Pons (tissue), 1 donor: ENCODE results near the gene FAM111A.
A peak's percentile ranks its signal among the peaks of the same experiment; 100 is the strongest.

Experiments used
- DNase-seq: peaks from one replicate; pipeline ENCODE4 v3.0.0-alpha.2; 2016; ENCODE audit warnings: low spot score

FAM111A gene

DNA sequence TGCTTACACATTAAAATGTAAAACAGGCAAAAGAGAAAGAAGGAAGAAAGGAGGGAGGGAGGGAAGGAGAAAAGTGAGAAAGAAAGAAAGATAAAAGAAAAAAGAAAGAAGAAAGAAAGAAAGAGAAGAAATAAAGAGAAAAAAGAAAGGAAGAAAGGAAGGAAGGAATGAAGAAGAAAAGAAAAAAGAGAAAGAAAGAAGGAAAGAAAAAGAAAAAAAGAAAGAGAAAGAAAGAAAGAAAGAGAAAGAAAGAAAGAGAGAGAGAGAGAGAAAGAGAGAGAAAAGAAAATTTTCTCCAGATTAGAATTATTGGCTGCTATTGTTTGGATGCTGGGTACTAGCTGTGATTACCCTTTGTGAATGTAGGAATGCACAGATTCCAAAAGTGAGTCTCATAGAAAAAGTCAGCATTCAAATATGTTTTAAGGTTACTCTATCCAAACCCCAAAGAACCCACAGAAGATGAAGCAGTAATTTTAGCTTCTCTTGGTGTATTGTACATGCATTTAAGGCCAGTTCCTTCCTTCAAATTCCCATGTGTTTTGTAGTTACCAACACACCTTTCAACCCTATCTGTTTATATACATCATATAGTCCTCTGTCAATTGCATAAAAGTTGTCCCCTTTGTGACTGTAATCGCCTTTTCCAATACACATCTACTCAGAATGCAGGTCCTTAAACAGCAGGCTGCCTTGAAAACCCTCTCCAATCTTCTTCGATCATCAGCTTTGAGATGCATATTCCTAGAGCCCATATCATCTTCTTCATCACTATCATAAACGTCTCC is 789 bp upstream of the FAM111A start:
- no peak for DNase-seq

DNA sequence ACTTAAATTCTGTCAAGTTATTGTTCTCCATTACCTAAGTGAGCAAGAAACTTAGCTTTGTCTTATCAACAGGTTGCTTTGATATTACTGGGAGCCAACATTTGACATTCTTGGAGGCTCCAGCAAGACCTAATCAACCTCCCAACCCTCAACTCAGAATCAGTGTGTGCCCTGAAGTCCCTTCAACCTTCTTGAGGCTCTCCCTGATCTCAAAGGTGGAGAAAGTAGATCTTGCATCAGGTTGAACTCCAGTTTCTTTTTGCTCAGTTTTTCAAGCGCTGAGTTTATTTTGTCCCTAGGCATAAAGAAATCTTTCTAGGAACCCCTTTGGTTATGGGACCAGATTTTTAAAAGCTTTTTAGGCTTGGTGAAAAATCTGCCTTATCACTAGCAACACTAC is 1.4 kb downstream of the FAM111A start:
- DNase-seq = peak; percentile 35

DNA sequence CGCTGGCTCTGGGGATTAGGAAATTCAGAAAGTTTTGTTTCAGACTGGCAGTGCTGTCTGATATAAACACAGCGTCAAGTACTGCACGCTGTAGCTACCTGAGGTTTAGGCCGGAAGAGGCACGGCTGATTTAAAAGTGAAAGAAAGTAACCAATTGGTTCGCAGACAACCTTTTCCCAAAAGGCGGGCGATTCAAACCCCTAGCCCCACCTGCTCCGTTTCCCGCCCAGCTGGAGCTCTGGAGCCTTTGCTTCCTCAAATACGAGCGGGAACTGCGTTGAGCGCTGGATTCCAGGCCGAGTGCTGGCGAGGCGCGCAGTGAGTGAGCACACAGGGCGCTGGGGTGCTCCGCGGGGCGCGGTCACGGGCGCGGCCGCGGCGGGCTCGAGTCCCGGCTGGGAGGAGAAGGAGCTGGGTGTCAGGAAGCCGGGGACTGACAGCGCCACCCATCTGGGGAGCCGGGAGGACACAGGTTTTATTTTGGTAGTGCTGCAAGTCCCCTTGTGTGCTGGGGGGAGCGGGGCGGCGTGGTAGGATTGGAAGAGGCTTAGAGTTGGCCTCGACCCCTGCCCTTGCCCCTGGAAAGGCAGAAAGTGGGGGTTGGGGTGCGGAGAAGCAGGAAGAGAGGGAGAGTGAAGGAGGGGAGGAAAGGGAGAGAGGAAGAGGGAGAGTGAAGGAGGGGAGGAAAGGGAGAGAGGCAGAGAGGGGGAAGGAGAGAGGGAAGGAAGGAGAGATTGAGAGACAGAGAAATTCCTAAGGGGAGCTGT is 2.1 kb downstream of the FAM111A start:
- peak; percentile 77 for DNase-seq

DNA sequence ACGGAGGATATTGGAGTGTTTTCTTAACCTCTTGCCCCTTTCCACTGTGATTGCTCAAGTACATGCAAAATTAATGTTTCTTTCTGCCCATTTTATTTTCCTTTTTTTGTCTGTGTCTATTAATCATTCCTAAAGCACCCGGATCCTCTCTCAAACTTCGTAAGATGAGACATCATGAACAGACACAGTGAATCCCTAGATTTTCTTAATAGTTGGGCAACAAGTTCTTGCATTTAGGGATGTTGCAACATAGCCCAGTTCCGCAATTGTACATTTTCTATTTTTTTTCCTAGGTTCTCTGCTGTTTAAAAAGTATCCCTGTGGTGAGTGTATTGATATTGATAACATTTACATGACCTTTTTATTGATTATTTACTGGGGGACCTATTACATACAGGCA is 2.9 kb downstream of the FAM111A start:
- peak; percentile 48 for DNase-seq

DNA sequence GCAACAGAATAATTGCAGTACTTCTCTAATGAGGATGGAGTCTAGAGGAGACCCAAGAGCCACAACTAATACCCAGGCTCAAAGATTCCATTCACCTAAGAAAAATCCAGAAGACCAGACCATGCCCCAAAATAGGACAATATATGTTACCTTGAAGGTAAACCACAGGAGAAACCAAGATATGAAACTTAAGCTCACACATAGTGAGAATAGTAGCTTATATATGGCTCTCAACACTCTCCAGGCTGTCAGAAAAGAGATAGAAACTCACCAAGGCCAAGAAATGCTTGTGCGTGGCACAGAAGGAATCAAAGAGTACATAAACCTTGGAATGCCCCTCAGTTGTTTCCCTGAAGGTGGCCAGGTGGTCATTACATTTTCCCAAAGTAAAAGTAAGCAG is 9.1 kb downstream of the FAM111A start:
- no peak for DNase-seq

DNA sequence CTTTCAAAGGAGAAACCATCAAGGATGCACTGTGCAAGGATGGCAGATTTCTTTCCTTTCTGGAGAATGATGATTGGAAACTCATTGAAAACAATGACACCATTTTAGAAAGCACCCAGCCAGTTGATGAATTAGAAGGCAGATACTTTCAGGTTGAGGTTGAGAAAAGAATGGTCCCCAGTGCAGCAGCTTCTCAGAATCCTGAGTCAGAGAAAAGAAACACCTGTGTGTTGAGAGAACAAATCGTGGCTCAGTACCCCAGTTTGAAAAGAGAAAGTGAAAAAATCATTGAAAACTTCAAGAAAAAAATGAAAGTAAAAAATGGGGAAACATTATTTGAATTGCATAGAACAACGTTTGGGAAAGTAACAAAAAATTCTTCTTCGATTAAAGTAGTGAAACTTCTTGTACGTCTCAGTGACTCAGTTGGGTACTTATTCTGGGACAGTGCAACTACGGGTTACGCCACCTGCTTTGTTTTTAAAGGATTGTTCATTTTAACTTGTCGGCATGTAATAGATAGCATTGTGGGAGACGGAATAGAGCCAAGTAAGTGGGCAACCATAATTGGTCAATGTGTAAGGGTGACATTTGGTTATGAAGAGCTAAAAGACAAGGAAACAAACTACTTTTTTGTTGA is 9.8 kb downstream of the FAM111A start:
- no peak for DNase-seq

DNA sequence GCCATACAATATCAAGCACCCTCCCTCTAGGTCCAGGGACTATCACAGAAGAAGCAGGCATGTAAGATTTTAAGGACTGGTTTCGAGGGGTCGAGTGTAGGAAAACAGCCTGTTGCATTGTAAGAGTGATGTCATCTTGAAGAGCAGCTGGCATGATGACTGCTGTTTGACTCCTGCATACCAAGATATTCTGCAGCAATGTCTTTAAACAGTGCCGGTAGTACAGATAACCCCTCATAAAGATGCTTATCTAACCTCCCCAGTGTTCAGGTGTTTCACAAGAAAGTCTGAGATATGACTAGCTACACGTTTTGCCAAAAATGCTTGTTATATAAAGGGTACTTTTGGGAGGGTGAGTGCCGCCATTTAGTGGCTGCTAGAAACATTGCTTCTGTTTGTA is 12.0 kb downstream of the FAM111A start:
- no peak for DNase-seq

DNA sequence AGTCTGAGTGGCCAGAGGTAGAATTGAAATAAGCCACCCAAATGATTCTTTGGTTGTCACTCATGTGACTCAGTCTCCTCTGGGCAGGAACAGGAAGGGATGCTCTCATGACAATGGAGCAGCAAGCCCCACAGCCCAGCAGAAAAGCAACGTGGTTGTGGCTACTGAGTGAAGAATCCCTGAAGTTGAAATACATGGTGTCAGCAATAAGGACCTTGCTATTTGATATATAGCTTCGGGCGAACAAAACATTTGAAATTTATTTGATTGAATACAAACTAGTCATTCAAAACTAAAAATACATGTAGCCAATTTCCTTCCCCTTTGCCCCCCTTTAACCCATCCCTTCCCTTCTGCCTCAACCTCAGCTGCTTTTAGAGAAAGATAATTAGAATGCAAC is 14.8 kb downstream of the FAM111A start:
- no peak for DNase-seq

DNA sequence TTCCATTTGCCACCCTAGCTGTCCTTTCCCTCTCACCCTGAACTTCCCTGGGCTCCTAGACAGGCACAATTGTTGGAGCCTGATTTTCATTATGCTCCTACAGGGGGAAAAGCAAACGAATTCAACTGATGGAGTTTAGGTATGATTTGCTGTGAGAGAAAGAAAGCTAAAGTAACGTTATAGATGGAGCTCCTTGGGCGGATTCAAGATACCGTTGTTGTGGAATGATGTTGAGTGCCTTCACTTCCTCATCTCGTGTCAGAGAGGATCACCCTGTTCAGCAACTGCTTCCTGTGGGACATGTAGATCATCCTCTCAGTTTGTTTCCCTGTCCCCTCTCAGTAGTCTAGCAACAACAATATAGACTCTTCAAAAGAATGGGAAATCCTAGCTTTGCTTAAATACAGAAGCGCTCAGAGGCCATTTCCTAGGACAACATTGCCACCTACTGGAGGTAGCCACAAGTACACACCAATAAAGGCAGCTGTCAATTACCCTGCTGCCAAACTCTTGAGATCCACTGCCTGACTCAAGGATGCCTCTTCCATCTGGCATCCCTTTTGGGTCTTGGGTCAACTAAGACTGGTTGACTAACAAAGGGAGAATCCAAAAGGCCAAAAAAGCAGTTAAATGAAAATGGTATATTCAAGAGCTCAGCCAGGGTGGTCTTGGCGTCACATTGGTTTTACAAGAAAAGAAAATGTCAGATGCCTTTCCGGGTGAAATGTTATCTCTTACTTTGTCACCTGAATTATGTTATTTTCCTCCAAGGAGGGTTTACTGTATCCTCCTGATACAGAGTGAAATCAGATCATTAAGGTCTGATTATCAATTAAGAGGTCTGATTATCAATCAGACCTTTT is 15.8 kb downstream of the FAM111A start:
- DNase-seq = peak; percentile 85

DNA sequence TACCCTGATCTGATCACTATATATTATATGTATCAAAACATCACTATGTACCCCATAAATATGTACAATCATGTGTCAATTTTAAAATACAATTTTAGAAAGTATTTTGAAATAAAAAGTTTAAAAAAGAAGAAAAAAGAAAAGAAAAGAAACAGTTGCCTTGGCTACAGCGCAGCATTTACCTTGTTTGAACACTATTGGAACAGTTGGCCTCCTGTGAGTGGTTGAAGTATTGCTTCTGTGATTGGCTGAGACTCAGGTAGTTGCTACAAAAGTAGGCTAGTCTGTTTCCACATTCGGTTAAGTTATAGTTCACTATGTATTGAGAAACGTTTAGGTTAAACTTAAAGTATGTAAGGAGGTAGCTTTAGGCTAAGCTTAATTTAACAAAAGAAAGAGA is 21.4 kb downstream of the FAM111A start:
- no peak for DNase-seq

DNA sequence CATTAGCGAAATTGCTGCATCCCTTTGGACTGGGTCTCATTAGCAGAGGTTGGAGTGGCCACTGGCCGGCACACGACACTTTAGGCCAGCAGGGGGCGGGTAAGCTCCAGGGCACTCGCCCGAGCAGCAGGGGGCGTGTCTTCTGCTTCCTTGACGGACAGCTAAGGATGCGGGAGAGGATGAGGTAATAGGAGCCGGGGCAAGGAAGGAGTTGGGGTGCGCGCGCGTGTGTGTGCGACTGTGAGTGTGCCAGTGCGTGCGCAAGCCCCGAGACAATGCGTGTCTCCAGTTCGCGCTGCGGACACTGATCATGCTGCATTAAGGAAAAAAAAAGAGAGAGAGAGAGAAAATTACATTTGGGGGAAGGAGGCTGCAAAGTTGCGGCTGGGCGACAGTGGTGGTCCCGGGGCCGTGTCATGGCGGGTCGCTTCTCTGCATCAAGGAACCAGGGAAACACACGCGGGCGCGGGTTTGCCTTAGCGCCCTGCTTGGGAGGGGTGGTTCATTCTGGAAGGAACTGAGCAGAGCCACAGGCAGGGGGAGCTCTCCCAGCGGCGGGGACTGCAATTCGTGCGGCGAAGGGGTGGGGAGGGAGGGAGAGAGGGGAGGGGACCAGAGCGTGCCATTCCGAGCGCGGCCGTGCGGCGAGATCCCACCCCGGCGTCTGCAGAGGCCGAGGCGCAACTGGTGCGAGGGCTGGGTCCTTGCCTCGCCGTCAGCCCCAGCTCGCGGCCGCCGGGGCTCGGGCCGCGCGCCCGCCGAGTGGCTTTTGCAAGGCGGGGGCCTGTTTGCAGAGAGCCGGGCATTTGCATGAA is 29.1 kb downstream of the FAM111A start, which contains the start of gene DTX4:
Gene DTX4 (plus strand): TSS at position 625 of the 815 bp plus-strand sequence. CDS start 464 bp downstream, outside the sequence.
- DNase-seq = peak; percentile 91

DNA sequence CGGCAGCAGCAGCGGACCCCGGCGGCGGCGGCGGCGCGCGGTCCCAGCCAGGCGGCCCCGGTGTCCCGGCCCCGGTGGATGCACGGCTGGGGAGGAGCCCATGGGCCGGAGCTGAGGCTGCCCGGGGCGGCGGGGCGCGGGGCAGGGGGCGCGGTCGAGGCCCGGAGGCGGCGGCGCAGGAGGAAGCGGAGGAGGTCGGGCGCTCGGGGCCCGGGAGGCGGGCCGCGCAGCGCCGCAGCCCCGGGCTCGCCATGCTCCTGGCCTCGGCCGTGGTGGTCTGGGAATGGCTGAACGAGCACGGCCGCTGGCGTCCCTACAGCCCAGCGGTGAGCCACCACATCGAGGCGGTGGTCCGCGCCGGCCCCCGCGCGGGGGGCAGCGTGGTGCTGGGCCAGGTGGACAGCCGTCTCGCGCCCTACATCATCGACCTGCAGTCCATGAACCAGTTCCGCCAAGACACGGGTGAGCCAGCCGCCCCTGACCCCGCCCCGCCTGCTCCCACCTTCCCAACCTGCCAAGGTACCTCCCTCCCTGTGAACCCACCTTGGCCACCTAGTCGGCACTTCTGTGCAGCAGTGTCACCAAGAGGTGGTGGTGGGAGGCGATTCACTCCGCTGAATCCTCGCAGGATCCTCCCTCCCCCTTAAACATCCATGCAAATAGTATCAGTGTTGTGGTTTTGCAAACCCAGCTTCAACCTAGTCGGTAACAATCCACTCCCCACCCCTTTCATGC is 29.9 kb downstream of the FAM111A start:
- no peak for DNase-seq

DNA sequence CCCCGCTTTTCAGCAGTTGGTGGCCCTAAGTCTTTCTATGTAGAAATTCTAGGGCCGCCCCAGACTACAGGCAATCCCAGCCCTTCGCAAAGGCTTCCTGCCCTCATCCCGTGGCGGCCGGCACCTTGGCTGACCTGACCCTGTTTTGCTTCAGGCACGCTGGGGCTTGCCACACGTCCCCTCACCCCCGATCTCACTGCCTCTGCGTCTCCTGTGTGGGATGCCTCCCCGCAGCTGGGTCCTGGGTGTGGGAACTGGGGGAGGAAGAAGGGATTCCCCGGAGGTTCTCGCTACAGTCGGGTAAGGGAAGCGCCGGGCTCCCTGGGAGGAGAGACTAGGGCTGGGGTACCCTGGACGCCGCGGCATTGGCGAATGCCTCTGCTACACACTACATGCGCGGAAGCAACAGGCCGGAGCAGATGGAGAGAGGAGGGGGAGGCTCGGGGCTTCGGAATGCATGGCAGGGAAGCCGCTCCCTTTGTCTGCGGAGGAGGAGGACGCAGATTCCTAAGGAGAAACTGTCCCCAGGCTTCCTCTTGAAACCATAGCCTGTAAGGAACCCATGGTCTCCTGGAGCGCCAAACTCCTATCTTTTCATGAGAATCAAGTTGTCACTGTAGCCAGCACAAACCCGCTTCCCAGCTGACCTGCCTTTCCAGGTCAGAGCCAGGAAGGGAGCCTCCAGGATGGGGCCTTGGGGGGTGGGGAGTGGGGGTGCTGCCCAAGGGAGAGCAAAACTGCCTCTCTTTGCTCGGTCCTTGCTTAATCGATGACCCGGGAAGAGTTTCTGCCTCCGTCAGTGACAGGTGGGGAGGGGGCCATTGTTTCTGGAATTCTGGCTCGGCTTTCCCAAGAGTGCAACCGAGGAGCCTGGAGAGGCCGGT is 30.7 kb downstream of the FAM111A start:
- peak; percentile 32 for DNase-seq

DNA sequence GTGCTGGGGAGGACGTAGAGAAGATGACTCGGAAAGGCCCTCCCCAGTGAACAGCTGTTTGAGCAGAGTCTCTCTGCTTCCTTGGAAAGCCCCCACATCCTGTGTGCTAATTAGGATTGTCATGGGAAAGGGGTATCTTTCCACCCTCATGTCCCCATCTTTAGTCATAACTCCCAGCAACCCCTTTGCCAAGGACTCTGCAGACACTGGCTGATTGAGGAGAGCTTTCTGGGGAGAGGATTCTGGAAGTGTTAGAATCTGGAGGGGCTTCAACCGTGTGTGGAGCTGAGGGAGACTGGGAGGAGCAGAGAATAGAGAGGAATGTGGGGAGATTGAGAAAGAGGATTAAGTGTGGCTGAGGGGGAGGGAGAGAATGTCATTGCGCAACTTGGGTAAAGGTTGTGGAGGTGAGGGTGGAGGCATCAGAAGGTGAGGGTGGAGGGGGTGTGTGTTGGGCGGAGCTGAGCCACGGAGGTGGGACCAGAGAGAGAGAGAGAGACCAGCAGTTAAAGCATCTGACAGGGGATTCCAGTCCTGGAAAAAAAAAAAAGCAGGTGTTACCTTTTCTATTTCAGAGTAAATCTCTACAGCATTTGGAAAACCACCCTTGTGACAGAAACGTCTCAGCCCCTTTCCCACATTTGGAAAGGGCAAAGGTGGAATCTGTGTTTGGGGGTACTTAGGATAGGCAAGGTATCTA is 31.5 kb downstream of the FAM111A start:
- peak; percentile 39 for DNase-seq

DNA sequence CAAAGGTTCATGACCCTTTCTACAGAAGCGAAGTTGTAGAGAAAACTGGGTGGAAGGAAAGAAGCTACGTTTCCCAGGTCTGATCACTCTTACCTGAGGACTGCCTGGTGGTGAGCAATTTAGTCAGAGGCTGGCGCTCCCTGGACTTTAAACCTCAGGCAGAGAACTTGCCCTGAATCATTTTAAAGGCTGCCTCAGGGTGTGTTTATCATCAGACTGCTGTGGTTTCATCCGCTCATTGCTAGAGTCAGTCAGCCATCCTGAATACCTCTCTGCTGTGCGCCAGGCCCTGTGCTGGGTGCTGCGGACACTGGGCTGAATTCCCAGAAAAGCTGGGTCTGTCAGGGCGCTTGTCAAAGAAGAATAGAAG is 32.0 kb downstream of the FAM111A start:
- peak; percentile 50 for DNase-seq

DNA sequence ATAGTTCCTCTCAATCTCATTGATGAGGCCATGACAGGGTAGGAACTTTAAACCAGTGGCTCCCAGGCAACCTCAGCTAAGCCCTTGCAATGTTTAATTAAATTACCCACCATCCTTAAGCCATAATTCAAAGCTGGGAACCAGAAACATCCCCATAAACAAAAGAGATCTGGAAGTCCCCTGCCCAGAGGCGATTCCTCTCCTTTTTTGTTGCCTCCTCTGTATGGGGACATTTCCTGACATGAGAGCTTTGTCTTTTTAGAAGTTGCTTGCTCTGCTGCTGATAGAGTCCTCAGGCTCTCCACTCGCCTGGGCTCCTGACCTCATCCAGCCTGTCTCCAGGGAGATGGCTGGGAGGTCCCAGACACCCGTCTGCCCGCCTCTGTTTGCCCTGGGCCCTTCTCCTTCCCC is 32.4 kb downstream of the FAM111A start:
- DNase-seq = no peak

DNA sequence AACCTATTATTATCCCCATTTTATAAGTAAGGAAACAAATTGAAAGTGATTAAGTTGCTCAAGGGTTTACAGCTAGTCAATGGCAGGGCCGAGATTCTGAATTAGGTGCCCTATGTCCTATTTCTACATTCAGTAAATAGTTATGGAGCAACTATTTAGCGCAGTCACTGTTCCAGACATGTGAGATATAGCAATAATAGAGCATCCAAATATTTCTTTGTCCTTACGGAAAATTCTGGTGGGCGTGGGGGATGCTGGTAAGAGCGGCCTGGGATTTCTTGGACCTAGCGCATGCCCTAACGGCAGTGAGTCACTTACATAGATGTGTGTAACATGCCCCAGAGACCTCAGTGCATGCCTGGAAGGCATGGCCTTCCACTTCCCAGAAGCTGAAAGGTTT is 33.7 kb downstream of the FAM111A start:
- no peak for DNase-seq

DNA sequence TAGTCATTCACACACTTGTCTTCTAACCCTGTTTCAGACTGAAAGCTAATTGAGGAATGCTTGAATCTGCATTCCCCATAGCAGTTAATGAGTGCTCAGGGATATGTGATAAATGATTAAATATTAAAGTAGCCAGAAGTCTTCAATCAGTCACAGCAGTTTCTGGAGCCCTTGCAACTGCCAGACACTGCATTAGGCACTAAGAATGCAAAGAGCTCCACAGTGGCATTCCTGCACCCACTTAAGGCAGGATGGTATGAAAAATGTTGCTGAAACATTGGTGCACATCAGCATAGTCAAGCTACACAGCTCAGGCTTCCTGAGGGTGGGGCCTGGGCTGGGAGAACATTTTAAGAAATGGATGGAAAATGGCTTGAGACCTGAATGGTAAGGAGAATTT is 35.7 kb downstream of the FAM111A start:
- DNase-seq = no peak

DNA sequence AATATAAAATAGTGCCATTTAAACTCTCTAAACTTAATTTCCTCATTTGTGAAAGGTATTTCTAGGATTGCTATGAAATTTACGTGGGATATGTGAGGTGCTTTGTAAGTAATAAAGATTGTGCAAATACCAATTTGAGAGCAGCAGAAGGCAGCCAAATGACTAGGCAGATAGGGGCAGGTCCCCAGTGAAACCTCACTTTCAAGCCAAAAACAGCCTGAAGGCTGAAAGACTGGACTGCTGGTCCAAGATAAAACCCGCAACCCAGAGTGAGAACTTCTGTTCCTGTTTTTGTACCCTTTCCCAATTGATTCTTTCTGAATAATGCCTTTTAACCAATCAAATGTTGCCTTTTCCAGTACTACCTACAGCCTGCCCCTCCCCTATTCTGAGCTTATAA is 36.5 kb downstream of the FAM111A start:
- no peak for DNase-seq
